Fibroblast of skin of abdomen (primary cell): ENCODE data around the gene TRMT2A. TPM values are rescaled to one million over a fixed set of nuclear protein-coding genes. Genes with fewer than 3 reads are reported as not detected.
A peak's percentile ranks its signal among the peaks of the same experiment; 100 is the strongest.
"Not testable (repeated sequence)": the region's sequence is repeated elsewhere in the genome, so short reads cannot be mapped to it uniquely, and the experiment has no call there.

ENCODE experiments used
- DNase-seq: peaks from one replicate; pipeline ENCODE4 v3.0.0-alpha.2; 2013
- polyA plus RNA-seq, 2 experiments: library from polyadenylated mRNA; unstranded; fragments of 120-200 nt; gene quantifications; one replicate each; pipeline ENCODE4 v1.2.1, GENCODE V29; 2013; ENCODE audit not compliant: insufficient read length in 2 of 2

Gene TRMT2A
- polyA plus RNA-seq (2013, experiment 1 of 2; ENCODE audit: insufficient read length) = 35.9 TPM
- 38.1 TPM for polyA plus RNA-seq (2013, experiment 2 of 2; ENCODE audit: insufficient read length)

GRCh38 chr22:20116951-20117632 lies at the start of gene TRMT2A:
Gene TRMT2A (minus strand): TSS chr22:20117226. CDS start chr22:20116906, 320 bp downstream.
- peak; percentile 98 for DNase-seq

GRCh38 chr22:20166703-20167102 lies 49.7 kb upstream of the TRMT2A start:
- no peak for DNase-seq

- no peak for DNase-seq
These were observed 48.9 kb upstream of the TRMT2A start for GRCh38 chr22:20165913-20166312.

GRCh38 chr22:20165421-20165820 lies 48.4 kb upstream of the TRMT2A start:
- DNase-seq = no peak

- no peak for DNase-seq
These were observed 47.8 kb upstream of the TRMT2A start for GRCh38 chr22:20164863-20165262.

GRCh38 chr22:20160041-20160440 lies 43.0 kb upstream of the TRMT2A start:
- DNase-seq = no peak

- not testable (repeated sequence) for DNase-seq
These were observed 42.5 kb upstream of the TRMT2A start for GRCh38 chr22:20159531-20159930.

GRCh38 chr22:20159076-20159475 lies 42.0 kb upstream of the TRMT2A start:
- DNase-seq = no peak

- no peak for DNase-seq
These were observed 41.5 kb upstream of the TRMT2A start for GRCh38 chr22:20158391-20159036.

- no peak for DNase-seq
These were observed 40.6 kb upstream of the TRMT2A start for GRCh38 chr22:20157430-20158183.

- DNase-seq = peak; percentile 53
These were observed 39.8 kb upstream of the TRMT2A start for GRCh38 chr22:20156611-20157429.

- DNase-seq = no peak
These were observed 39.0 kb upstream of the TRMT2A start for GRCh38 chr22:20156042-20156389.

- no peak for DNase-seq
These were observed 38.5 kb upstream of the TRMT2A start for GRCh38 chr22:20155330-20156041.

GRCh38 chr22:20154602-20155187 lies 37.7 kb upstream of the TRMT2A start:
- no peak for DNase-seq

GRCh38 chr22:20153945-20154344 lies 36.9 kb upstream of the TRMT2A start:
- DNase-seq = no peak

GRCh38 chr22:20152464-20152890 lies 35.5 kb upstream of the TRMT2A start:
- DNase-seq = no peak

- no peak for DNase-seq
These were observed 34.2 kb upstream of the TRMT2A start for GRCh38 chr22:20151276-20151588.

- no peak for DNase-seq
These were observed 33.6 kb upstream of the TRMT2A start, which contains the start of gene CCDC188 for GRCh38 chr22:20150381-20151275. Gene CCDC188 (minus strand): TSS chr22:20151055. CDS start chr22:20150986, 69 bp downstream.

GRCh38 chr22:20149257-20150250 lies 32.5 kb upstream of the TRMT2A start:
- DNase-seq = no peak
